ENCODE results near the gene CREB5. TPM values are rescaled to one million over a fixed set of nuclear protein-coding genes. Genes with fewer than 3 reads are reported as not detected.

CREB5 gene
- total RNA-seq, 2 experiments from 2014 or later, result 0.19 to 0.22 TPM

DNA sequence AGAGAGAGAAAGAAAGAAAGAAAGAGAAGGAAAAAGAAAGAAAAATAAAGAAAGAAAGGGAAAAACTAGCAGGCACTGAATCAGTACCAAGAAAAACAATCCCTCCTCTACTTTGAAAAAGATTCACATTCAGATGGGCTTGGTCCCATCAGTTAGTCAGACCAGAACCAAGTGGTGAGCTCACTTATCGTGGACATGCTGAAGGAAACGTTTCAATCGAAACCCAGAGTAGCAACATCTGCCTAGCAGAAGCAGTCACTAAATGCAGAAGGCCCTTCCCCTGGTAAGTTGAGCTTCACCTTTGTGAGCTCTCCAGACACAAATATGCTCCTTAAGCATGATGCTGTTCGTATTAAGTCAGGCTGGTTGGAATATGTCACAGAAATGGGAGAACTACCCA lies 378.1 kb downstream of the CREB5 start:
- Mint-ChIP-seq H3K27ac (no peak overlapping the region), H3K4me1 (ENCODE audit: low read depth) (no peaks in the 10 kb centered on the region), H3K27me3 (peaks cover 10% of the 10 kb centered on the region), H3K36me3 (ENCODE audit: low read depth) (no peaks in the 10 kb centered on the region), H3K9me3 (no peaks in the 10 kb centered on the region), H3K4me3 (no peak overlapping the region)
- no peak for ATAC-seq (ENCODE audit: poor library complexity)
- no peak for DNase-seq
- Histone ChIP-seq H3K4me1 (ENCODE audit: insufficient read depth, low read length) (no peaks in the 10 kb centered on the region), H3K36me3 (ENCODE audit: insufficient read depth, low read length) (no peaks in the 10 kb centered on the region), H3K27me3 (ENCODE audit: control insufficient read depth in 1 of 2, insufficient read depth in 2 of 2, low read length in 2 of 2) (no peaks in the 10 kb centered on the region), H3K4me3 (ENCODE audit: low read length) (no peak overlapping the region), H3K27ac (ENCODE audit: low read depth in 1 of 2, low read length in 2 of 2) (no peak overlapping the region), H3K9me3 (ENCODE audit: control insufficient read depth in 1 of 2, insufficient read depth in 1 of 2, low read length in 2 of 2) (no peaks in the 10 kb centered on the region)
- intact Hi-C loops (cut with DNase I, micrococcal nuclease), result no loop called here
- CTCF ChIA-PET, result interaction anchor here (1.6 kb wide), 1 partner anchor 16 kb away, joined by 3 read pairs; no protein-coding TSS in a partner anchor
- POLR2A ChIA-PET, result no interaction called here
- TF ChIP-seq, protein P1, sequence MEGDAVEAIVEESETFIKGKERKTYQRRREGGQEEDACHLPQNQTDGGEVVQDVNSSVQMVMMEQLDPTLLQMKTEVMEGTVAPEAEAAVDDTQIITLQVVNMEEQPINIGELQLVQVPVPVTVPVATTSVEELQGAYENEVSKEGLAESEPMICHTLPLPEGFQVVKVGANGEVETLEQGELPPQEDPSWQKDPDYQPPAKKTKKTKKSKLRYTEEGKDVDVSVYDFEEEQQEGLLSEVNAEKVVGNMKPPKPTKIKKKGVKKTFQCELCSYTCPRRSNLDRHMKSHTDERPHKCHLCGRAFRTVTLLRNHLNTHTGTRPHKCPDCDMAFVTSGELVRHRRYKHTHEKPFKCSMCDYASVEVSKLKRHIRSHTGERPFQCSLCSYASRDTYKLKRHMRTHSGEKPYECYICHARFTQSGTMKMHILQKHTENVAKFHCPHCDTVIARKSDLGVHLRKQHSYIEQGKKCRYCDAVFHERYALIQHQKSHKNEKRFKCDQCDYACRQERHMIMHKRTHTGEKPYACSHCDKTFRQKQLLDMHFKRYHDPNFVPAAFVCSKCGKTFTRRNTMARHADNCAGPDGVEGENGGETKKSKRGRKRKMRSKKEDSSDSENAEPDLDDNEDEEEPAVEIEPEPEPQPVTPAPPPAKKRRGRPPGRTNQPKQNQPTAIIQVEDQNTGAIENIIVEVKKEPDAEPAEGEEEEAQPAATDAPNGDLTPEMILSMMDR (IDR thresholded peaks at IDR 0.05), result no peak

DNA sequence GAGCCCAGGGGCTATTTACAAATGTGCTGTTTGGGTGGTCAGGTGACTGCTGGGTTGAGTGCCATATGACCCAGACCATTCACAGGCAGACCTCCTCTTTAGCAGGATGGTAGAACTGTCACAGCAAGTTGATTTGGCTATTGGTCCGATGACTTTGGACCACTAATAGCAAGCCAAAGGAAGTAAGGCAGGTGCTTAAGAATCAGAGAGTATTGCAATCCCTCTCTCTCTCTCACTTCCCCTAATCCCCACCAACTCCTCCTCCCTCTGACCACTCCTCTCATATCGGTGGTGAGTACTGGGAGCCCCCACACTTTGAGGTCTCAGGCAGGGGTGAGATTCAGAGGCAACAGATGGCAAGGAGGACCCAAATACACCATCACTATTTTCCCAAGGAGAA lies 380.5 kb downstream of the CREB5 start:
- TF ChIP-seq, protein P1 (IDR thresholded peaks at IDR 0.05), result no peak
- ATAC-seq (ENCODE audit: poor library complexity) (no peak), DNase-seq (no peak)
- H3K4me3 Mint-ChIP-seq, result no peak overlapping the region
- Histone ChIP-seq H3K9me3 (ENCODE audit: control insufficient read depth in 1 of 2, insufficient read depth in 1 of 2, low read length in 2 of 2) (no peaks in the 10 kb centered on the region), H3K4me1 (ENCODE audit: insufficient read depth, low read length) (no peaks in the 10 kb centered on the region), H3K36me3 (ENCODE audit: insufficient read depth, low read length) (no peaks in the 10 kb centered on the region), H3K27me3 (ENCODE audit: control insufficient read depth in 1 of 2, insufficient read depth in 2 of 2, low read length in 2 of 2) (no peaks in the 10 kb centered on the region), H3K27ac (ENCODE audit: low read depth in 1 of 2, low read length in 2 of 2) (no peak overlapping the region), H3K4me3 (ENCODE audit: low read length) (no peak overlapping the region)
- POLR2A ChIA-PET, result no interaction called here
- intact Hi-C loops (cut with DNase I, micrococcal nuclease), result no loop called here
- no peaks in the 10 kb centered on the region for H3K36me3 Mint-ChIP-seq (ENCODE audit: low read depth)
- no peaks in the 10 kb centered on the region for H3K9me3 Mint-ChIP-seq
- peaks cover 10% of the 10 kb centered on the region for H3K27me3 Mint-ChIP-seq
- CTCF ChIA-PET, result no interaction called here
- H3K27ac Mint-ChIP-seq, result no peak overlapping the region
- no peaks in the 10 kb centered on the region for H3K4me1 Mint-ChIP-seq (ENCODE audit: low read depth)

GRCh38 chr7:28793381-28794085 lies 381.2 kb downstream of the CREB5 start:
- Mint-ChIP-seq H3K4me1 (ENCODE audit: low read depth) (no peaks in the 10 kb centered on the region), H3K36me3 (ENCODE audit: low read depth) (no peaks in the 10 kb centered on the region), H3K9me3 (no peaks in the 10 kb centered on the region), H3K27ac (no peak overlapping the region), H3K4me3 (no peak overlapping the region), H3K27me3 (peaks cover 10% of the 10 kb centered on the region)
- ChIA-PET CTCF (no interaction called here), POLR2A (no interaction called here)
- Histone ChIP-seq H3K36me3 (ENCODE audit: insufficient read depth, low read length) (no peaks in the 10 kb centered on the region), H3K9me3 (ENCODE audit: control insufficient read depth in 1 of 2, insufficient read depth in 1 of 2, low read length in 2 of 2) (peaks cover 0 to 2% of the 10 kb centered on the region in 2 experiments), H3K27ac (ENCODE audit: low read depth in 1 of 2, low read length in 2 of 2) (no peak overlapping the region), H3K27me3 (ENCODE audit: control insufficient read depth in 1 of 2, insufficient read depth in 2 of 2, low read length in 2 of 2) (no peaks in the 10 kb centered on the region), H3K4me1 (ENCODE audit: insufficient read depth, low read length) (no peaks in the 10 kb centered on the region), H3K4me3 (ENCODE audit: low read length) (no peak overlapping the region)
- ATAC-seq (ENCODE audit: poor library complexity), result no peak
- TF ChIP-seq, protein P1 (IDR thresholded peaks at IDR 0.05), result no peak
- intact Hi-C loops (cut with DNase I, micrococcal nuclease), result no loop called here
- DNase-seq, result no peak
